GM23338 (cell line): ENCODE data around the gene MTF1. TPM values are rescaled to one million over a fixed set of nuclear protein-coding genes. Genes with fewer than 3 reads are reported as not detected.

Experiments used
- ATAC-seq: fragments of 200-7000 bp; cut with Tn5 transposase; 3 replicates; pipeline ENCODE4 v1.9.1; 2020
- DNase-seq: peaks from one replicate; pipeline ENCODE4 v3.0.0-alpha.2; 2015; ENCODE audit warnings: low spot score
- H2AFZ ChIP-seq: fragments of 200-600 bp; sonication (generic); 2 replicates; pipeline ENCODE4 v1.8.0; 2016; ENCODE audit warnings: antibody characterized with exemption, mild to moderate bottlenecking, moderate library complexity
- H3F3A ChIP-seq: fragments of 200-600 bp; sonication (generic); replicated peaks from 2 replicates; pipeline ENCODE4 v1.8.0; 2017; ENCODE audit warnings: antibody characterized with exemption, mixed run types, low read depth
- H3K27ac ChIP-seq: fragments of 200-600 bp; sonication (generic); 2 replicates; pipeline ENCODE4 v1.6.1; 2016; ENCODE audit warnings: low read depth
- H3K27me3 ChIP-seq: fragments of 200-600 bp; sonication (generic); 2 replicates; pipeline ENCODE4 v1.8.0; 2016; ENCODE audit warnings: mild to moderate bottlenecking, mixed run types, moderate library complexity; ENCODE audit not compliant: insufficient read depth
- H3K36me3 ChIP-seq: fragments of 200-600 bp; sonication (generic); 2 replicates; pipeline ENCODE4 v1.8.0; 2016; ENCODE audit warnings: mild to moderate bottlenecking; ENCODE audit not compliant: insufficient read depth
- H3K4me1 ChIP-seq: fragments of 200-600 bp; sonication (generic); 2 replicates; pipeline ENCODE4 v1.8.0; 2016; ENCODE audit warnings: mild to moderate bottlenecking, moderate library complexity; ENCODE audit not compliant: insufficient read depth
- H3K4me2 ChIP-seq: fragments of 200-600 bp; sonication (generic); 2 replicates; pipeline ENCODE4 v1.7.1; 2017; ENCODE audit warnings: mixed run types
- H3K4me3 ChIP-seq: fragments of 200-600 bp; sonication (generic); 2 replicates; pipeline ENCODE4 v1.6.1; 2016; ENCODE audit warnings: mixed run types
- H3K79me2 ChIP-seq: fragments of 200-600 bp; sonication (generic); replicated peaks from 2 replicates; pipeline ENCODE4 v1.8.0; 2017; ENCODE audit warnings: mild to moderate bottlenecking; ENCODE audit not compliant: insufficient read depth
- H3K9me2 ChIP-seq: fragments of 200-600 bp; sonication (generic); 2 replicates; pipeline ENCODE4 v1.8.0; 2017; ENCODE audit not compliant: insufficient read depth
- H4K20me1 ChIP-seq: fragments of 200-600 bp; sonication (generic); replicated peaks from 2 replicates; pipeline ENCODE4 v1.8.0; 2017; ENCODE audit warnings: mild to moderate bottlenecking; ENCODE audit not compliant: insufficient read depth
- H3K27ac Mint-ChIP-seq: 2 replicates; pipeline ENCODE4 v1.8.0; 2020; ENCODE audit warnings: inconsistent platforms, mild to moderate bottlenecking, moderate library complexity, mixed read lengths
- H3K27me3 Mint-ChIP-seq: 3 replicates; pipeline ENCODE4 v1.8.0; 2022; ENCODE audit warnings: low read depth, mild to moderate bottlenecking, moderate library complexity, mixed read lengths, inconsistent platforms; ENCODE audit not compliant: insufficient read depth, poor library complexity
- H3K36me3 Mint-ChIP-seq: 3 replicates; pipeline ENCODE4 v1.8.0; 2021; ENCODE audit warnings: low read depth, mild to moderate bottlenecking, inconsistent platforms, moderate library complexity, mixed read lengths
- H3K4me1 Mint-ChIP-seq: 3 replicates; pipeline ENCODE4 v1.8.0; 2020; ENCODE audit warnings: mild to moderate bottlenecking, inconsistent platforms, mixed read lengths
- H3K4me3 Mint-ChIP-seq: 3 replicates; pipeline ENCODE4 v1.8.0; 2021; ENCODE audit warnings: moderate library complexity, mild to moderate bottlenecking, inconsistent platforms, mixed read lengths
- H3K9me3 Mint-ChIP-seq: 3 replicates; pipeline ENCODE4 v1.8.0; 2020; ENCODE audit warnings: moderate library complexity, mild to moderate bottlenecking, inconsistent platforms, mixed read lengths
- CREB1 ChIP-seq: fragments of 250-450 bp; sonication (Bioruptor Pico); IDR thresholded peaks from 2 replicates; pipeline ENCODE4 v1.5.0; 2020; ENCODE audit warnings: low read depth, mild to moderate bottlenecking, moderate library complexity
- CTCF ChIP-seq, 2 experiments: fragments of 200-600 bp in 1 of 2; sonication (generic) in 1 of 2; conservative IDR thresholded peaks; 2 replicates each; pipeline versions ENCODE4 v1.5.1 to v1.6.1; 2016 to 2017; ENCODE audit warnings: antibody characterized with exemption in 2 of 2, low read depth in 2 of 2, mild to moderate bottlenecking in 2 of 2, moderate library complexity in 1 of 2
- ETS1 ChIP-seq: IDR thresholded peaks from 2 replicates; pipeline ENCODE4 v1.6.1; 2016; ENCODE audit warnings: antibody characterized with exemption
- EZH2 ChIP-seq: fragments of 200-600 bp; sonication (generic); IDR thresholded peaks from one replicate; pipeline ENCODE4 v1.8.0; 2017; ENCODE audit warnings: antibody characterized with exemption, mild to moderate bottlenecking, low read depth; ENCODE audit not compliant: unreplicated experiment
- EZH2phosphoT487 ChIP-seq: fragments of 200-600 bp; sonication (generic); IDR thresholded peaks from one replicate; pipeline ENCODE4 v1.8.1; 2018; ENCODE audit warnings: antibody characterized with exemption; ENCODE audit not compliant: unreplicated experiment
- JUNB ChIP-seq: IDR thresholded peaks from one replicate; pipeline ENCODE4 v1.6.1; 2016; ENCODE audit warnings: antibody characterized with exemption; ENCODE audit not compliant: unreplicated experiment
- NANOG ChIP-seq: IDR thresholded peaks from 2 replicates; pipeline ENCODE4 v1.6.1; 2016; ENCODE audit warnings: antibody characterized with exemption, borderline replicate concordance
- POLR2AphosphoS5 ChIP-seq: IDR thresholded peaks from 2 replicates; pipeline ENCODE4 v1.6.1; 2016; ENCODE audit warnings: antibody characterized with exemption, low read depth
- STAT1 ChIP-seq: IDR thresholded peaks from one replicate; pipeline ENCODE4 v1.6.1; 2016; ENCODE audit warnings: antibody characterized with exemption; ENCODE audit not compliant: unreplicated experiment
- ZNF114 ChIP-seq: fragments of 250-450 bp; sonication (Bioruptor Pico); IDR thresholded peaks from 2 replicates; pipeline ENCODE4 v1.5.0; 2020; ENCODE audit warnings: mild to moderate bottlenecking, moderate library complexity
- ZNF331 ChIP-seq: fragments of 250-450 bp; sonication (Bioruptor Pico); IDR thresholded peaks from 2 replicates; pipeline ENCODE4 v1.5.0; 2020; ENCODE audit warnings: low read depth, mild to moderate bottlenecking, moderate library complexity
- ZNF462 ChIP-seq: fragments of 250-450 bp; sonication (Bioruptor Pico); IDR thresholded peaks from 2 replicates; pipeline ENCODE4 v1.5.0; 2020; ENCODE audit warnings: mild to moderate bottlenecking, moderate library complexity
- polyA plus RNA-seq: library from polyadenylated mRNA; unstranded; fragments of >200 nt; fragmentation: Nextera tagmentation; extraction: Ambion mirVana; gene quantifications from 2 replicates; pipeline ENCODE4 v1.2.1, GENCODE V29; 2016
- total RNA-seq: library from RNA; depleted of rRNA; stranded (reverse); fragments of >200 nt; shearing (Covaris generic); gene quantifications from 2 replicates; pipeline ENCODE4 v1.2.3, GENCODE V29; 2014
- TF ChIP-seq, protein P1 (sequence below): IDR thresholded peaks from one replicate; pipeline ENCODE4 v1.6.1; 2018; ENCODE audit warnings: antibody characterized with exemption; ENCODE audit not compliant: unreplicated experiment

Gene MTF1
- total and polyA plus RNA-seq, 2 experiments from 2014 or later: 4.5 to 5.6 TPM

DNA sequence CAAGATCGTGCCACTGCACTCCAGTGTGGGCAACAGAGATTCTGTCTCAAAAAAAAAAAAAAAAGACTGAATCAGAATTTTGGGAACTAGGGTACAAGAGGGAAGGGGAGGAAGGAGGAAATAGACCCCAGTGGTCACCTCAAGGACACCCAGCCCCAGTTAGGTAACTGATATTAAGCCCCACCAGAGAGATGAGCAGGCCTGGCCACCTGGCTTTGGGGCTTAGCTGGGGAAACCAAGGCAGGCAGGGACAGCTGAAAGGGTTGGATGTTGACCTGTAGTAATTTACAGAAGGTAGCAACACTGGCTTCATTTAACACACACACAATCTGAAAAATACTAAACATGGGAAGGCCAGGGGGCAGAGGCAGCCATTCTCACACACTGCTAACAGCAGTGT lies 57.0 kb downstream of the MTF1 start:
- no peaks in the 10 kb centered on the region for H3K9me3 Mint-ChIP-seq
- no peak for DNase-seq
- H3K9me2 ChIP-seq: no peaks in the 10 kb centered on the region
- TF ChIP-seq EZH2 (no peak), POLR2AphosphoS5 (no peak), CREB1 (CRISPR knock-in tag) (no peak), ZNF114 (CRISPR knock-in tag) (no peak), ZNF331 (CRISPR knock-in tag) (no peak), CTCF (conservative IDR thresholded peaks at IDR 0.05; ENCODE audit: low read depth in 2 of 2) (no peak), ZNF462 (CRISPR knock-in tag) (no peak), ETS1 (no peak), STAT1 (no peak), JUNB (no peak), EZH2phosphoT487 (no peak), NANOG (no peak)
- TF ChIP-seq, protein P1, sequence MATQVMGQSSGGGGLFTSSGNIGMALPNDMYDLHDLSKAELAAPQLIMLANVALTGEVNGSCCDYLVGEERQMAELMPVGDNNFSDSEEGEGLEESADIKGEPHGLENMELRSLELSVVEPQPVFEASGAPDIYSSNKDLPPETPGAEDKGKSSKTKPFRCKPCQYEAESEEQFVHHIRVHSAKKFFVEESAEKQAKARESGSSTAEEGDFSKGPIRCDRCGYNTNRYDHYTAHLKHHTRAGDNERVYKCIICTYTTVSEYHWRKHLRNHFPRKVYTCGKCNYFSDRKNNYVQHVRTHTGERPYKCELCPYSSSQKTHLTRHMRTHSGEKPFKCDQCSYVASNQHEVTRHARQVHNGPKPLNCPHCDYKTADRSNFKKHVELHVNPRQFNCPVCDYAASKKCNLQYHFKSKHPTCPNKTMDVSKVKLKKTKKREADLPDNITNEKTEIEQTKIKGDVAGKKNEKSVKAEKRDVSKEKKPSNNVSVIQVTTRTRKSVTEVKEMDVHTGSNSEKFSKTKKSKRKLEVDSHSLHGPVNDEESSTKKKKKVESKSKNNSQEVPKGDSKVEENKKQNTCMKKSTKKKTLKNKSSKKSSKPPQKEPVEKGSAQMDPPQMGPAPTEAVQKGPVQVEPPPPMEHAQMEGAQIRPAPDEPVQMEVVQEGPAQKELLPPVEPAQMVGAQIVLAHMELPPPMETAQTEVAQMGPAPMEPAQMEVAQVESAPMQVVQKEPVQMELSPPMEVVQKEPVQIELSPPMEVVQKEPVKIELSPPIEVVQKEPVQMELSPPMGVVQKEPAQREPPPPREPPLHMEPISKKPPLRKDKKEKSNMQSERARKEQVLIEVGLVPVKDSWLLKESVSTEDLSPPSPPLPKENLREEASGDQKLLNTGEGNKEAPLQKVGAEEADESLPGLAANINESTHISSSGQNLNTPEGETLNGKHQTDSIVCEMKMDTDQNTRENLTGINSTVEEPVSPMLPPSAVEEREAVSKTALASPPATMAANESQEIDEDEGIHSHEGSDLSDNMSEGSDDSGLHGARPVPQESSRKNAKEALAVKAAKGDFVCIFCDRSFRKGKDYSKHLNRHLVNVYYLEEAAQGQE: no peak
- H3K4me1 ChIP-seq: peaks cover 7% of the 10 kb centered on the region; the same call in 1 of the 2 replicates
- H3K27me3 Mint-ChIP-seq: peaks cover 2% of the 10 kb centered on the region
- no peak overlapping the region for H2AFZ ChIP-seq
- H4K20me1 ChIP-seq: peaks cover 42% of the 10 kb centered on the region
- peaks cover 43% of the 10 kb centered on the region for H3K36me3 ChIP-seq
- no peak overlapping the region for H3K4me2 ChIP-seq
- no peaks in the 10 kb centered on the region for H3K27me3 ChIP-seq
- no peak overlapping the region for H3K4me3 ChIP-seq
- H3K27ac Mint-ChIP-seq: no peak overlapping the region
- no peak overlapping the region for H3K4me3 Mint-ChIP-seq
- H3K27ac ChIP-seq: no peak overlapping the region
- peaks cover 27% of the 10 kb centered on the region for H3K79me2 ChIP-seq
- H3F3A ChIP-seq: peaks cover 29% of the 10 kb centered on the region; the same call in 1 of the 2 replicates
- ATAC-seq: no peak
- H3K36me3 Mint-ChIP-seq: peaks cover 78% of the 10 kb centered on the region
- H3K4me1 Mint-ChIP-seq: peaks cover 4% of the 10 kb centered on the region; the same call in 1 of the 3 replicates
